Activated CD4-positive, CD25-positive, alpha-beta regulatory T cell treated with anti-CD3 and anti-CD28 coated beads, Interleukin-2, amount 50 U/mL, for 72 hours (primary cell): ENCODE data around the gene ACAP2.
"Not testable (repeated sequence)": the region's sequence is repeated elsewhere in the genome, so short reads cannot be mapped to it uniquely, and the experiment has no call there.

Experiments
- DNase-seq: peaks from one replicate; pipeline ENCODE4 v3.0.0; 2021

Gene ACAP2, protein sequence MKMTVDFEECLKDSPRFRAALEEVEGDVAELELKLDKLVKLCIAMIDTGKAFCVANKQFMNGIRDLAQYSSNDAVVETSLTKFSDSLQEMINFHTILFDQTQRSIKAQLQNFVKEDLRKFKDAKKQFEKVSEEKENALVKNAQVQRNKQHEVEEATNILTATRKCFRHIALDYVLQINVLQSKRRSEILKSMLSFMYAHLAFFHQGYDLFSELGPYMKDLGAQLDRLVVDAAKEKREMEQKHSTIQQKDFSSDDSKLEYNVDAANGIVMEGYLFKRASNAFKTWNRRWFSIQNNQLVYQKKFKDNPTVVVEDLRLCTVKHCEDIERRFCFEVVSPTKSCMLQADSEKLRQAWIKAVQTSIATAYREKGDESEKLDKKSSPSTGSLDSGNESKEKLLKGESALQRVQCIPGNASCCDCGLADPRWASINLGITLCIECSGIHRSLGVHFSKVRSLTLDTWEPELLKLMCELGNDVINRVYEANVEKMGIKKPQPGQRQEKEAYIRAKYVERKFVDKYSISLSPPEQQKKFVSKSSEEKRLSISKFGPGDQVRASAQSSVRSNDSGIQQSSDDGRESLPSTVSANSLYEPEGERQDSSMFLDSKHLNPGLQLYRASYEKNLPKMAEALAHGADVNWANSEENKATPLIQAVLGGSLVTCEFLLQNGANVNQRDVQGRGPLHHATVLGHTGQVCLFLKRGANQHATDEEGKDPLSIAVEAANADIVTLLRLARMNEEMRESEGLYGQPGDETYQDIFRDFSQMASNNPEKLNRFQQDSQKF

DNA sequence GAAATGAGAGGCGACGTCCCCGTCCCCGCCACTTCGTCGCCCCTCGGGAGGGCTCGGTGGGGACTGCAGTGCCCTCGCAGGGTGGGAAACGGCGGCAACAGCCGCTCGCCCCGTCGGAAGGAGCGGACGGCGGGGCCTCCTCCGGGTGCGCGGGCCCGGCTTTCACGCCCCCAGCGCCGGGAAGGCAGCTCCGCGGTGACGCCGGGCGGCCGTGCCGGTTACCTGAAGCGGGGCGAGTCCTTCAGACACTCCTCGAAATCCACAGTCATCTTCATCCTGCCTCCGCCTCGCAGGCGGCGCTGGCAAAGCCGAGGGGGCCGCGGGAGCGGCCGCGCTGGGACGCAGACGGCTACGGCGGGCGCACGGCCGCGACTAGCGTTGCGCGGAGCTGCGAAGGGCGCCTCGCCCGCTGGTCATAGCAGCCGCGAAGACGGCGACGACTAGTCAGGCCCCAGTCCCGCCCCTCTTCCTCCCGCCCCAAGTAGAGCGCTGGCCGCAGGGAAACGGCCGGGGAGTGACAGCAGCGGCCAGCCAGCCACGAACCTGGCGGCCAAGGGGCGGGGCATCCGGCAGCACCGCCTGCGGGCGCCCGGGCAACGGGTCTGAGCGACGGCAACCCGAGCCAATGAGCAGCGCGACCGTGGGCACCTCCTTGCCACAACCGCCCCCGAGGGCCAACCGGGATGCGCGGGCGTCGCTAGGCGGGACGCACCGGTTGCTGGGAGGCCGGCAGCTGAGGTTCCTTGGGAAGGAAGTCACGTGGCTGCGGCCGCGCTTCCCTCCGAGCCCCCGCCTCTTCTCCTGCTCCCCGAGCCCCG, at the start of gene ACAP2:
Gene ACAP2, minus strand, starts transcription at position 448 of the 818 bp plus-strand sequence. Its CDS starts 173 bp downstream, at position 275.
- DNase-seq, result peak; percentile 100

- DNase-seq, result no peak
These were observed 32.8 kb upstream of the ACAP2 start for GRCh38 chr3:195475614-195476013.

DNA sequence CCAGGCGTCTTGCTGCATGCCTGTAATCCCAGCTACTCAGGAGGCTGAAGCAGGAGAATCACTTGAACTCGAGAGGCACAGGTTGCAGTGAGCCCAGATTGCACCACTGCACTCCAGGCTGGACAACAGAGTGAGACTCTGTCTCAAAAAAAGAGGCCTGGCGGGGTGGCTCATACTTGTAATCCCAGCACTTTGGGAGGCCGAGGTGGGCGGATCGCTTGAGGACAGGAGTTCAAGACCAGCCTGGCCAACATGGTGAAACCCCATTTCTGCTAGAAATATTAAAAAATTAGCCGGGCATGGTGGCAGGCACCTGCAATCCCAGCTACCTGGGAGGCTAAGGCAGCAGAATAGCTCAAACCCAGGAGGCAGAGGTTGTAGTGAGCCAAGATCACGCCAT, 32.3 kb upstream of the ACAP2 start:
- not testable (repeated sequence) for DNase-seq

DNA sequence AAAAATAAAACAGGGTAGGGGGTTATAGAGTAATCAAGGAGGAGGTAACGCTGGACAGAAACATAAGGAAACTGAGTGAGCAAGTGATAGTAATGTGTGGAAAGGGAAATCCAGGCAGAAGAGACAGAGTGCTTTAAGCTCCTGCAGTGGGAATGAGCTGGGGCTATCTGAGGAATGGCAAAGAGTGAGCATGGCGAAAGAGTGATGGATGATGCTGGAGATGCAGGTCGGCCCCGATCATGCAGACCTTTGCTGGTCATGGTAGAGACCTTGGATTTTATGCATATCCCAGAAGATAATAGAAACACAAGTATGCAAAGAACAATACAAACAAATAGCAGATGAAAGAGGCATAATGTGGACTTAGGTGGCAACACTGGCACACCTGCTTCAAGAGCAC, 26.0 kb upstream of the ACAP2 start:
- DNase-seq, result no peak

DNA sequence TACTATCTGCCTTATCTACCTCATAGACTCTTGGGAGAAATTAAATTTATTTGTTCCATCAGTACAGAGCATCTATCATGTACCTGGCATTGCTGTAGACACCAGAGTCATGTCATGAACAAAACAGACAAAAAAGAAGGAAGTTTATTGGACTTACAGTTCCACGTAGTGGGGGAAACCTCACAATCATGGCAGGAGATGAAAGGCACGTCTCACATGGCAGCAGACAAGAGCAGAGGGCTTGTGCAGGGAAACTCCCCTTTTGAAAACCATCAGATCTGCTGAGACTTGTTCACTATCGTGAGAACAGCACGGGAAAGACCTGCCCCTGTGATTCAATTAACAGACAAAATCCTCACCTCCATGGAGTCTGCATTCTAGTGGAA, 25.6 kb upstream of the ACAP2 start:
- DNase-seq, result no peak

DNA sequence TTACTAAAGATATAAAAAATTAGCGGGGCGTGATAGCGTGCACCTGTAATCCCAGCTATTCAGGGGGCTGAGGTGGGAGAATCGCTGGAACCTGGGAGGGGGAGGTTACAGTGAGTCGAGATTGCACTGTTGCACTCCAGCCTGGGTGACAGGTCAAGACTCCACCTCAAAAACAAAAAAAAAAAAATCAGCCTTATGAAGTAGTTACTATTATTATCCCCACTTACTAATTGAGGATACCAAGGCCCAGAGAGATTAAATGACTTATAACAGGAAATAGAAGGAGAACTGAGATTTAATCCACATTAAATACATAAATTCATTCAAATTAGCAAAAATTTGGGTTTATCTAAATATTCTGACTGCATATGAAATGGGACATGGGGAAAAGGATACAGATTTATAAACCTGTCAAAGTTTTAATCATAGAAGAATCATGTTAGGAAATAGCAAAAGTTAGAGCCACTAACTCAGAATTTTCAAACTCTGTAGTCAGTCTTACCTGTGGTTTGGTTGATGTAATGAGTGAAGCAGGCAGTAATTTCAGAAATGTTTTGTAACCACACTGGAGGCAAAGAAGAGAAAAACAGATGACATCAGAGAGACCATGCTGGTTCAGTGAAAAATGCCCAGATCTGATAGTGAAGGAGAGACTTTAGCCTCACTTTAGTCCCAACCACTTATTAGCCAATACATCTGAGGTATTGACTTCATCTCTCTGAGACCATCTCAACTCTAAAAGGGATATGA, 25.0 kb upstream of the ACAP2 start:
- DNase-seq, result no peak

DNA sequence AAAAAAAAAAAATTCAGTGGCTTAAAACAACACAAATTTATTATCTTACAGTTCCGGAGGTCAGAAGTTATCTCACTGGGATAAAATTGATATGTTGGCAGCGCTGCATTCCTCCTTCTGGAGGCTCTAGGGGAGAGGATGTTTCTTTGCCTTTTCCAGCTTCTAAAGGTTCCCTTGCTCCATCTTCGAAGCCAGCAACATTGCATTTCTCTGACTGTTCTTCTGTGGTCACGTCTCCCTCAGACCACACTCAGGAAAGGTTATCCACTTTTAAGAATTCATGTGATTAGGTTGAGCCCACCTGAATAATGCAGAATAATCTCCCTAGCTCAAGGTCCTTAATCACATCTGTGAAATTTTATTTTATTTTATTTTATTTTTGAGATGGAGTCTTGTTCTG, 23.4 kb upstream of the ACAP2 start:
- DNase-seq, result no peak

- not testable (repeated sequence) for DNase-seq
These were observed 20.1 kb upstream of the ACAP2 start for GRCh38 chr3:195462922-195463321.

DNA sequence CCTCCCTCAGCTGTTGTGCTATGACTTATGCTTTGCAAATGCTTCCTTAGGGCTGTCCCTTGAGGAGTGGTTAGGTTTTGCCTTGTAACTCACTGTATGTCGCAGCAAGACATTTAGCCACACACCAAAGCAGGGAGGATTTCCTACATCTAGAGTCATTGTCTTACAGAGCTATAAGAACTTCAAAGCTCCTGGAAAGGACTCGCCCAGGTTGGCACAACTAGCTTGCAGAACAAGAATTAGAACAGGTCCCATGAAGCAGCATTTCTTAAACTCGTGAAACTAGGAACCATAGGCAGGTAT, 19.4 kb upstream of the ACAP2 start:
- DNase-seq, result no peak

GRCh38 chr3:195461594-195462307, 18.9 kb upstream of the ACAP2 start:
- no peak for DNase-seq

- DNase-seq, result no peak
These were observed 17.4 kb upstream of the ACAP2 start for GRCh38 chr3:195460091-195460713.

DNA sequence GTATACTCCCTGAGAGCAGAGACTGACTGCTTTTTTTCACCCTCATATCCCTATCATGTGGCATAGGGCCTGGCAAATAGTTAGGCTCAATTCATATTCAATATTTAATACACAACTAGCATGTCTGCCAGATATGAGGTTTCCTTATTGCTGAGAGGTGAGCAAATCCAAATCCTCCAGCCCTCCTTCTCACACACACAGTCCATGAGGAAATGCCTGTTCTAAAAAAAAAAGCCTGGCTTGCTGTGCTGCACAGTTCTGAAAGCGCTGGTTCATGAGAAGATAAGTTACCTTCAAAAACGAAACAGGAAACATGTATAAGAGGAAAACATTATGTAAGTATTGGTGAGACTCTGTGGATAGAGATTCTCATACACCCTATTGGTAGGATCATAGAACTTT, 15.5 kb upstream of the ACAP2 start:
- no peak for DNase-seq

DNA sequence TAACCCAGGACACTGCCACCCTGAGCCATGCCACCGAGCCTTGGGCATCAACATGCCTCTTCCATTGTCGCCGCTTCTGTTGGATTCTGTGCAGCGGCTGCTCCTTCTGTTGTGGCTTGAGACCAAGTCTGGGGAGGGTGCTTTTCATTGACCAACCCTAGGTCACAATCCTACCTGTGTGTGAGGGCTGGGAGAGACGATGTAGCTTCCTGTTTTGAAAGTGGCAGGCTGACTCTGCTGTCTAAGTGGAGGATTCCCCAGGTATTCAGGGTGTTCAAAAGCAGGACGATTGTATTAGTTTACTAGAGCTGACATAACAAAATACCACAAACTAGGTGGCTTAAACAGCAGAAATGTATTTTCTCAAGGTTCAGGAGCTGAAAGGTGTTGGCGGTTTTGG, 13.0 kb upstream of the ACAP2 start:
- DNase-seq, result no peak

DNA sequence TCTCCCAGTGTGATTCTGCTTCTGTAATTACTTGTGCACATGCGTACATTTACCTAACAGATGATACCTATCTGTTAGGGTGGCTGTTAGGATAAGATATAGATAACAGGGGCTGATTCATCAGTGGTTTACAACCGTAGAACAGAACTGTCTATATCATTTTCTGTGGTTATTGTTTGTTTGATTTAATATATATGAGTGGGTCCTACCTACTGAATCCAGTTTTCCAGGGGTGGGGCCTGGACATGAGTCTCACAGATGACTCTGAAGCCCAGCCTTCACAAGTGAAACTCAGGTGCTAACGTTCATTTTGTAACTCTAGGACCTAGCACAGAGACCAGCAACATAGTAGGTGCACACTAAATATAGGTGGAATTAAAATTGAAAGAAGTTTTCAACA, 10.4 kb upstream of the ACAP2 start:
- DNase-seq, result no peak

DNA sequence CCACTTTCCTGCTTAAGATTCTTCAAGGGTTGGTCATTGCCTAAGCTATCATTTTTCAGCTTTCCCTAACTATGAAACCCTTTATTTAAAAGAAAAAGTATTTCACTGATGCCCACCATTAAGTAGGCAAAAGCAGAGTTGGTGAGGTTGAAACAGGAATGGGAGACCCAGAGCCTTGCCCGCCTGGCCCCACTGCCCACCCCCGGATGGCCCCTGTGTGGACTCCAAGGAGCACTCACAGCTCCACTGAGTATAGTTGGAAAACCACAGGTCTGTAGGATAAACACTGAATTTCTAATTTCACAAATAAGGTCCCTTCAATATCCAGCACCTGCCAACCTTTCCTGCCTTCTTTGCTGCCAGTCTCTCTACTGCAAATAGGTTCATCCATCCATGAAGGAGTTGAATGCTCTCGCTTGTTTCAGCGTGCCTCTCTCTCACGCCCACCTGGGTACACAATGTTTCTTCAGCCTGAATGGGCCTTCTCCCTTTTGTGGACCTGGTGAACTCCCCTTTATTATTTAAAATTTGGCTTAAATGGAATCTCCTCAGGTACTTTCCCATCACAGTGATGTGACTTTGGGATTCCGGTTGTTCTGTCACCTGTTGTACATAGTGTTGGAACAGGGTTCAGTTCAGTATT, 8.7 kb upstream of the ACAP2 start:
- DNase-seq, result no peak

- no peak for DNase-seq
These were observed 8.0 kb upstream of the ACAP2 start for GRCh38 chr3:195450731-195451229.

- no peak for DNase-seq
These were observed 5.5 kb upstream of the ACAP2 start for GRCh38 chr3:195448205-195448875.

DNA sequence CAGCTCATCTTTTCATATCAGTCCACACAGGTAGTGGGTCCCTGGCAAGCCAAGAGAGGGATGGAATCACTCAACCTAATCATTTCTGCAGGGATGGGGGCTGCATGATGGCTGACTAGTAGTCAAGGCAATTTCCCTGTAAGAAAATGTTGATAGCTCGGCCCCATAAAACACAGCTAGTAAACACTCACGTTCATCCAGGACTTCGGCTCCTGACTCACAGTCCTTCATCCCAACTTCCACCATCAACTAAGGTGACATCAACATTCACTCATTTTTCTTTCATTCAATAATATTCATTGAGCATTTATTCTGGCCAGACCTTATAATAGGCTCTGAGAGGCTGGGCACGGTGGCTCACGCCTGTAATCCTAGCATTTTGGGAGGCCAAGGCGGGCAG, 4.4 kb upstream of the ACAP2 start:
- no peak for DNase-seq

DNA sequence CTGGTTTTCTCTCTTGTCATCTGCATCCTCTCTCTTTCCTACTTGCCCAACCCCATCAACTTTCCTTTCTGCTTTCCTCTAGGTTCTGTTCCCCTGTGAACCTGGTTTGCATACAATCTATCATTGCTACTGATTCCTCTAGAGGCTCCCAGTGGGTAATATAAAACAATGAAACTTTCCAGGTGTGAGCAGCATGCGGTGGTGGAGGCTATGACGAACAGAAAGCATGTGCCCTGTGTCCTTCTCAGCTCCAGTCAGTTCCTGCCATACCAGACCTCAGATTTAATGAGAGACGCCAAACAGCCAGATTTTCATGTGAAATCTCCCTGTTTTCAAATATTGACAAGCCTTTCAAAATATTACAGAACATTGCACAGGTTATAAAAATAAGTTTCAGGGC, 3.5 kb upstream of the ACAP2 start:
- no peak for DNase-seq

DNA sequence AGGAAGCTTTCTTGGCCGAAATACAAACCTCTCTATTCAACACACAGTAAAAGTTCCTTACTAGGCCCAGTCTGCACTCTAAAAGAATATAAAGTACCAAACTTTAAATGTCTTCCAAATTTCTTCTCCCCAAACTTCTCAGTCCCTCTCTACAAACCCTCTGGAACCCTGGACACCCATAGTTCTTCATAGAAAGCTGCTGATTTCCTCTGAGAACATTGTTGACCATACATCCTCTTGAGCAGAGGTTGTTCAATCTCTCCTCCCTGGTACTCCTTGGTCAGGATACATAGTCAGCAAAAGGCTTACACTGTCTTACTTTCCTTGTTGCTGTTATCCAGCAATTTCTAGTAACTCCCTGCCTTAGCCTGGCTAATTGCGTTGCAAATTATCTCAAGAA, 3.1 kb upstream of the ACAP2 start:
- no peak for DNase-seq
